ENCODE results near the gene ADCY9.

DNA sequence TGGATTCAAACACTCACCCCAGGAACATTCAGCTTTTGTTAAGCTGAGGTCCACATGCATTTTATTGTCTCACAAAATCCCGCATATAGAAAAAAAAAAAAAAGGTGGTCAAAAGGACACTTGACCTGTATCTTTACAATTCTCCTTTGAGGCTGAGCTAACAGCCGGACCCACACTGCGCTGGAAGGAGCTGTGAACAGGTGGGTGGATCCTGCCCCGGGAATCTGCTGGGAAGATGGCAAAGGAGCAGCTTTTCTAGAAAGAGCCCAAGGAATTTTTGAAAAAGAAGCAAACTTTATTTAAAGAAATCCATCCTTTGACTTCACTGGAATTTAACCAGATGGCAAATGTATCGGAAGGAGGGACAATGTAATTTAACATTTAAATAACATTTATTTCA is 108.1 kb downstream of the ADCY9 start:
- no peak for TF ChIP-seq POLR2AphosphoS5 (IDR thresholded peaks at IDR 0.05; ENCODE audit: low read depth, low read length)
- TF ChIP-seq TAF1 (IDR thresholded peaks at IDR 0.05; ENCODE audit: borderline replicate concordance, insufficient read depth, low read length), result no peak
